Subcutaneous adipose tissue (tissue), 4 donors: ENCODE results near the gene HES6. TPM values are rescaled to one million over a fixed set of nuclear protein-coding genes. Genes with fewer than 3 reads are reported as not detected.

Experiments
- CTCF ChIP-seq: fragments of 450-650 bp; IDR thresholded peaks from one replicate; pipeline ENCODE4 v1.5.1; 2016; ENCODE audit warnings: low read depth, mild to moderate bottlenecking, control low read depth, antibody characterized with exemption, moderate library complexity
- total RNA-seq, 4 donors: library from RNA; depleted of rRNA; stranded (reverse); fragments of >200 nt; gene quantifications; one replicate each; pipeline ENCODE4 v1.1.0, GENCODE V29; 2016

HES6 gene, protein sequence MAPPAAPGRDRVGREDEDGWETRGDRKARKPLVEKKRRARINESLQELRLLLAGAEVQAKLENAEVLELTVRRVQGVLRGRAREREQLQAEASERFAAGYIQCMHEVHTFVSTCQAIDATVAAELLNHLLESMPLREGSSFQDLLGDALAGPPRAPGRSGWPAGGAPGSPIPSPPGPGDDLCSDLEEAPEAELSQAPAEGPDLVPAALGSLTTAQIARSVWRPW
- 1 to 10 TPM; 2.4 to 7.3 (median 5.3) TPM for total RNA-seq

GRCh38 chr2:238239863-238240756 is at the start of gene HES6:
Gene HES6 (minus strand): TSS chr2:238240038. CDS start chr2:238239905, 133 bp downstream.
- TF ChIP-seq CTCF, result no peak

- TF ChIP-seq CTCF, result no peak
Observed at GRCh38 chr2:238289574-238289973, 49.7 kb upstream of the HES6 start.

GRCh38 chr2:238288650-238289573 is 49.1 kb upstream of the HES6 start:
- no peak for TF ChIP-seq CTCF

DNA sequence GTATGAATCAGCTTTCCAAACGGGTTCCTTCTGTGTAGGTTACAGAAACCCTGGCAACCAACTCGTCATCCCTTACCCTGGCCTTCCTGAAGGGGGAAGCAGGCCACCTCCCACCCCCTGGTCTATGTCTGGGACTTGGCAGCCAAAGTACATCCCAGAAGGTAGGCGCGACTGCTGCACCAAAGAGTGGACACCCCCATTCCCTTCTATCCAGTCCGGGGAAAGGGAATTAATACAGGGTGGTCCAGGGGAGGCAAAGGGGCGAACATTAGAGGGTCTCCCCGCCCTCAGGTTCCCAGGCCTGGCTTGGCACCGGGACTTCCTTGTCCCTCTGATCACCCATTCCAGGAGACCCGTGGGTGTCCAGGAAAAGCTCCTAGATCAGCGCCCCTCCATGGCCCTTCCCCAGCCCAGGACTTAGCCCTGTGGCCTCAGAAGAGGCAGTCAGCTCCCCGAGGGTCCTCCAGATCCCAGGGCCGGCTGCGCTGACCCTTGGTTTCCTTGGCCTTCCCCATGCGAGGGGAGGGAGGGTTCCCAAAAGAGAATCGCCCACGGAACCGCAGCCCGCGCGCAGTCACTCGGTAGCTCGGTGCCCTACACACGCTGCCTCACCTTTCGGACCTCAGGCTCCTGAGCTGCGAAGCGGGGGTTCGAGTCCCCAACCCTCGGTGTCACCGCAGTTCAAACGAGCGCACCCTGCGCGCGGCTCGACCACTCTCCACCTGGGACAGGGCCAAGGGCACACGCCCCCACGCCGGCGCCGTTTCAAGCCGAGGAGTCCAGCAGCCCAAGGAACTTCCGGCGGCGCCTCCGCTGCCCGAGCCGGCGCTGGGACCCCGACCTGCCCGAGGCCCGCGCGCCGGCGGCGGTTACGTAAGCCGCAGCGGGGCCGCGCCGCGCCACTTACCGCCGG is 48.2 kb upstream of the HES6 start, which contains the start of gene PER2:
PER2 (minus strand) TSS at position 874 of the 913 bp plus-strand sequence. CDS start 10,674 bp downstream, outside the sequence.
- TF ChIP-seq CTCF, result no peak

GRCh38 chr2:238286987-238287736 is 47.3 kb upstream of the HES6 start:
- TF ChIP-seq CTCF, result no peak

DNA sequence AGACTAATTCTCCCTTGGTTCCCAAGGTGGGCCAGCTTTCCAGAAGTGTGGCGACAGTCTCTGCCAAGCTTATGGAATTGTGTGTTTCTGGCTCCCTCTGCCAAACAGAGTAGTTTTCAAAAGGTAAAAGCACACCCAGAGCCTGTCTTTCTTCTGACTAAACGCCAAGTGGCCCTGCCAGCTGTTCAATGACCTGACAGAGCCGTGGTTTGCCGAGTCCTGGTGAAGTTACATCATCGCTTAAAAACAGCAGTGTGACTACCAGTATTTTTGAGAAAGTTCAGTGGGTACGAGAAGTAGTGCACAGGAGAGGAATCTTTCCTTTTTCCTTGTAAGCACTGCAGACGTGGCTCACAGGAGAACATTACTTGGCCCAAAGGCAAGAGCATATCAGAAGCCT is 46.7 kb upstream of the HES6 start:
- TF ChIP-seq CTCF, result no peak
